Loucy (cell line): ENCODE results near the gene CLEC4F.

Experiments used
- H2AFZ ChIP-seq: fragments of 200-600 bp; sonication (generic); 2 replicates; pipeline ENCODE4 v1.6.0; 2016; ENCODE audit warnings: antibody characterized with exemption, mild to moderate bottlenecking, low read length, moderate library complexity
- H3F3A ChIP-seq: fragments of 200-600 bp; 2 replicates; pipeline ENCODE4 v1.6.0; 2016; ENCODE audit warnings: antibody characterized with exemption, low read depth, mild to moderate bottlenecking
- H3K27me3 ChIP-seq: fragments of 200-600 bp; sonication (generic); 2 replicates; pipeline ENCODE4 v1.6.1; 2014; ENCODE audit warnings: low read length, mild to moderate bottlenecking; ENCODE audit not compliant: insufficient read depth, poor library complexity, severe bottlenecking
- H3K36me3 ChIP-seq: fragments of 200-600 bp; sonication (generic); 2 replicates; pipeline ENCODE4 v1.6.1; 2016; ENCODE audit warnings: low read length; ENCODE audit not compliant: insufficient read depth
- H3K4me1 ChIP-seq: fragments of 200-600 bp; sonication (generic); 2 replicates; pipeline ENCODE4 v1.5.1; 2014; ENCODE audit warnings: low read length, mild to moderate bottlenecking; ENCODE audit not compliant: insufficient read depth, poor library complexity, severe bottlenecking
- H3K4me2 ChIP-seq: fragments of 200-600 bp; sonication (generic); 2 replicates; pipeline ENCODE4 v1.6.0; 2014; ENCODE audit warnings: antibody characterized with exemption, low read length, low read depth, mild to moderate bottlenecking; ENCODE audit not compliant: poor library complexity, severe bottlenecking
- H3K4me3 ChIP-seq: fragments of 200-600 bp; sonication (generic); 2 replicates; pipeline ENCODE4 v1.5.1; 2014; ENCODE audit warnings: low read length, mild to moderate bottlenecking, mixed read lengths; ENCODE audit not compliant: poor library complexity, severe bottlenecking
- H3K79me2 ChIP-seq: fragments of 200-600 bp; sonication (generic); 2 replicates; pipeline ENCODE4 v1.6.1; 2014; ENCODE audit warnings: low read length; ENCODE audit not compliant: insufficient read depth
- H3K9ac ChIP-seq: fragments of 200-600 bp; sonication (generic); 2 replicates; pipeline ENCODE4 v1.6.0; 2014; ENCODE audit warnings: mild to moderate bottlenecking, low read depth, low read length, moderate library complexity; ENCODE audit not compliant: poor library complexity, severe bottlenecking
- H3K9me2 ChIP-seq: fragments of 200-600 bp; sonication (generic); replicated peaks from 2 replicates; pipeline ENCODE4 v1.6.1; 2016; ENCODE audit warnings: low read depth, low read length, mixed read lengths
- H3K9me3 ChIP-seq: fragments of 200-600 bp; sonication (generic); 2 replicates; pipeline ENCODE4 v1.6.1; 2014; ENCODE audit warnings: mild to moderate bottlenecking, antibody characterized with exemption, low read length, low read depth; ENCODE audit not compliant: insufficient read depth
- H4K20me1 ChIP-seq: fragments of 200-600 bp; sonication (generic); 2 replicates; pipeline ENCODE4 v1.6.0; 2014; ENCODE audit warnings: antibody characterized with exemption, low read length, mild to moderate bottlenecking; ENCODE audit not compliant: insufficient read depth, poor library complexity, severe bottlenecking
- EZH2phosphoT487 ChIP-seq: fragments of 200-600 bp; IDR thresholded peaks from 2 replicates; pipeline ENCODE4 v1.6.1; 2018; ENCODE audit warnings: antibody characterized with exemption, mild to moderate bottlenecking, moderate library complexity, borderline replicate concordance
- TF ChIP-seq, protein P1 (sequence below): fragments of 200-600 bp; sonication (generic); conservative IDR thresholded peaks from 2 replicates; pipeline ENCODE4 v1.5.1; 2014; ENCODE audit warnings: mild to moderate bottlenecking, antibody characterized with exemption, low read length

Gene CLEC4F

GRCh38 chr2:70826696-70827350, 6.4 kb upstream of the CLEC4F start:
- H3K27me3 ChIP-seq, result no peaks in the 10 kb centered on the region
- no peak overlapping the region for H3K4me2 ChIP-seq
- H3K9me2 ChIP-seq, result no peaks in the 10 kb centered on the region

DNA sequence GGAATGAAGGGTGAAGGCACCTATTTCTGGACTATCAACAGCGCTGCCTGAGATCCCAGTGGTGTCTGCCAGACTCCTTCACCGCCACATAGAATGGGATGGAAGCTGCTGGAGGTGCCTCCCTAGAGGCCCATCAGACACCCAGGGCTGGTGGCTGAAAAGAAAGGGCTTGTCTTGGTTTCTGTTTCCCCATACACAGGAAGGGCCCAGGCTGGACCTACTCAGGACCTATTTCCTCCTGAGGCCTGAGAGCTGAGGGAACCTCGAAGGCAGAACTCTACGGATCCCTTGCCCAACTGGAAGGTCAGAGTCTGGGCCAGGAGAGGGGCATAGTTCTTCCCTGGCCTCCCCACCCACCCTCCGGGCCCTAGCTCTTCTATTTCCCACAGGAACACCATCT, 2.9 kb upstream of the CLEC4F start:
- no peaks in the 10 kb centered on the region for H3K4me1 ChIP-seq
- H3K9me2 ChIP-seq, result no peaks in the 10 kb centered on the region

More at GRCh38 chr2:70826696-70827350, 6.4 kb upstream of the CLEC4F start:
- Histone ChIP-seq H3K79me2 (no peaks in the 10 kb centered on the region), H2AFZ (no peak overlapping the region; the same call in 1 of the 2 replicates), H4K20me1 (no peaks in the 10 kb centered on the region), H3K9me3 (no peaks in the 10 kb centered on the region), H3F3A (no peaks in the 10 kb centered on the region), H3K36me3 (no peaks in the 10 kb centered on the region), H3K9ac (no peak overlapping the region), H3K4me1 (no peaks in the 10 kb centered on the region), H3K4me3 (no peak overlapping the region)
- no peak for TF ChIP-seq EZH2phosphoT487

GRCh38 chr2:70822843-70823242, 2.4 kb upstream of the CLEC4F start:
- Histone ChIP-seq H3K9me2 (no peaks in the 10 kb centered on the region), H3K4me2 (no peak overlapping the region), H3K79me2 (no peaks in the 10 kb centered on the region), H4K20me1 (no peaks in the 10 kb centered on the region), H3K4me3 (no peak overlapping the region), H3K4me1 (no peaks in the 10 kb centered on the region), H3K9me3 (no peaks in the 10 kb centered on the region), H3K36me3 (no peaks in the 10 kb centered on the region), H2AFZ (no peak overlapping the region), H3F3A (no peaks in the 10 kb centered on the region), H3K9ac (no peak overlapping the region), H3K27me3 (no peaks in the 10 kb centered on the region)
- TF ChIP-seq, protein P1, sequence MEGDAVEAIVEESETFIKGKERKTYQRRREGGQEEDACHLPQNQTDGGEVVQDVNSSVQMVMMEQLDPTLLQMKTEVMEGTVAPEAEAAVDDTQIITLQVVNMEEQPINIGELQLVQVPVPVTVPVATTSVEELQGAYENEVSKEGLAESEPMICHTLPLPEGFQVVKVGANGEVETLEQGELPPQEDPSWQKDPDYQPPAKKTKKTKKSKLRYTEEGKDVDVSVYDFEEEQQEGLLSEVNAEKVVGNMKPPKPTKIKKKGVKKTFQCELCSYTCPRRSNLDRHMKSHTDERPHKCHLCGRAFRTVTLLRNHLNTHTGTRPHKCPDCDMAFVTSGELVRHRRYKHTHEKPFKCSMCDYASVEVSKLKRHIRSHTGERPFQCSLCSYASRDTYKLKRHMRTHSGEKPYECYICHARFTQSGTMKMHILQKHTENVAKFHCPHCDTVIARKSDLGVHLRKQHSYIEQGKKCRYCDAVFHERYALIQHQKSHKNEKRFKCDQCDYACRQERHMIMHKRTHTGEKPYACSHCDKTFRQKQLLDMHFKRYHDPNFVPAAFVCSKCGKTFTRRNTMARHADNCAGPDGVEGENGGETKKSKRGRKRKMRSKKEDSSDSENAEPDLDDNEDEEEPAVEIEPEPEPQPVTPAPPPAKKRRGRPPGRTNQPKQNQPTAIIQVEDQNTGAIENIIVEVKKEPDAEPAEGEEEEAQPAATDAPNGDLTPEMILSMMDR, result no peak
- TF ChIP-seq EZH2phosphoT487, result no peak

More for the DNA sequence above, 2.9 kb upstream of the CLEC4F start:
- Histone ChIP-seq H3K4me3 (no peak overlapping the region), H3F3A (no peaks in the 10 kb centered on the region), H3K9me3 (no peaks in the 10 kb centered on the region), H4K20me1 (no peaks in the 10 kb centered on the region), H3K9ac (no peak overlapping the region), H3K36me3 (no peaks in the 10 kb centered on the region), H3K79me2 (no peaks in the 10 kb centered on the region), H3K27me3 (no peaks in the 10 kb centered on the region), H2AFZ (no peak overlapping the region), H3K4me2 (no peak overlapping the region)
- TF ChIP-seq EZH2phosphoT487, result no peak
- TF ChIP-seq, protein P1, result no peak
